ENCODE measurements around the gene MYO5B. TPM values are rescaled to one million over a fixed set of nuclear protein-coding genes. Genes with fewer than 3 reads are reported as not detected.

Gene MYO5B
- total RNA-seq, 4 donors from 2014 or later = 53.1 to 74.8 (median 55.2) TPM

- H3K4me3 ChIP-seq (ENCODE audit: low read depth, poor library complexity, severe bottlenecking) = no peak overlapping the region
- intact Hi-C loops (cut with DNase I; ENCODE audit: low total_unique reads) = no loop called here
- TF ChIP-seq POLR2A (IDR thresholded peaks at IDR 0.05) = no peak
- no peak for TF ChIP-seq CTCF (IDR thresholded peaks at IDR 0.05)
- DNase-seq (ENCODE audit: low spot score in 2 of 2) = no peak
Observed at GRCh38 chr18:50034029-50034428, 160.9 kb downstream of the MYO5B start.

- no peak overlapping the region for H3K4me3 ChIP-seq (ENCODE audit: low read depth, poor library complexity, severe bottlenecking)
- DNase-seq (ENCODE audit: low spot score in 2 of 2) = no peak
- no peak for TF ChIP-seq CTCF (IDR thresholded peaks at IDR 0.05)
- TF ChIP-seq POLR2A (IDR thresholded peaks at IDR 0.05) = no peak
- intact Hi-C loops (cut with DNase I; ENCODE audit: low total_unique reads) = no loop called here
- WGBS, 2 donors = 69 to 74% methylated on average over 6 of the region's 6 CpGs
Observed at GRCh38 chr18:50033004-50033403, 161.9 kb downstream of the MYO5B start.

GRCh38 chr18:50030146-50030545 lies 164.8 kb downstream of the MYO5B start:
- DNase-seq (ENCODE audit: low spot score in 2 of 2) = no peak
- intact Hi-C loops (cut with DNase I; ENCODE audit: low total_unique reads) = no loop called here
- TF ChIP-seq CTCF (IDR thresholded peaks at IDR 0.05) (no peak), POLR2A (IDR thresholded peaks at IDR 0.05) (no peak)
- no peak overlapping the region for H3K4me3 ChIP-seq (ENCODE audit: low read depth, poor library complexity, severe bottlenecking)
- WGBS, 2 donors = 58 to 71% methylated on average over 4 of the region's 4 CpGs

- no peak overlapping the region for H3K4me3 ChIP-seq (ENCODE audit: low read depth, poor library complexity, severe bottlenecking)
- no peak for DNase-seq (ENCODE audit: low spot score in 2 of 2)
- no peak for TF ChIP-seq POLR2A (IDR thresholded peaks at IDR 0.05)
- TF ChIP-seq CTCF (IDR thresholded peaks at IDR 0.05) = no peak
- WGBS, 2 donors = 77 to 82% methylated on average over 2 of the region's 2 CpGs
- intact Hi-C loops (cut with DNase I; ENCODE audit: low total_unique reads) = loop anchor here (10.0 kb wide), 1 partner anchor 53 kb away; no protein-coding TSS in a partner anchor
Observed at GRCh38 chr18:50027996-50028395, 167.0 kb downstream of the MYO5B start.

- WGBS, 2 donors = 61 to 70% methylated on average over 3 of the region's 3 CpGs
- intact Hi-C loops (cut with DNase I; ENCODE audit: low total_unique reads) = loop anchor here (10.0 kb wide), 1 partner anchor 50 kb away; no protein-coding TSS in a partner anchor
- DNase-seq (ENCODE audit: low spot score in 2 of 2) = no peak
- TF ChIP-seq CTCF (IDR thresholded peaks at IDR 0.05) = no peak
- no peak for TF ChIP-seq POLR2A (IDR thresholded peaks at IDR 0.05)
- H3K4me3 ChIP-seq (ENCODE audit: low read depth, poor library complexity, severe bottlenecking) = no peak overlapping the region
Observed at GRCh38 chr18:50024466-50024865, 170.5 kb downstream of the MYO5B start.

GRCh38 chr18:50022985-50023384 lies 172.0 kb downstream of the MYO5B start:
- WGBS, 2 donors = 94 to 97% methylated on average over 3 of the region's 3 CpGs
- intact Hi-C loops (cut with DNase I; ENCODE audit: low total_unique reads) = loop anchor here (10.0 kb wide), 1 partner anchor 48 kb away; no protein-coding TSS in a partner anchor
- TF ChIP-seq CTCF (IDR thresholded peaks at IDR 0.05) (no peak), POLR2A (IDR thresholded peaks at IDR 0.05) (no peak)
- DNase-seq (ENCODE audit: low spot score in 2 of 2) = no peak
- no peak overlapping the region for H3K4me3 ChIP-seq (ENCODE audit: low read depth, poor library complexity, severe bottlenecking)

Measured in lower leg skin (tissue), 4 donors.